ENCODE data around the gene UBR3. TPM values are rescaled to one million over a fixed set of nuclear protein-coding genes. Genes with fewer than 3 reads are reported as not detected.
"Not testable (repeated sequence)": the region's sequence is repeated elsewhere in the genome, so short reads cannot be mapped to it uniquely, and the experiment has no call there.

The UBR3 gene
- total and polyA plus RNA-seq, 8 donors: 4.8 to 151 (median 37.3) TPM

DNA sequence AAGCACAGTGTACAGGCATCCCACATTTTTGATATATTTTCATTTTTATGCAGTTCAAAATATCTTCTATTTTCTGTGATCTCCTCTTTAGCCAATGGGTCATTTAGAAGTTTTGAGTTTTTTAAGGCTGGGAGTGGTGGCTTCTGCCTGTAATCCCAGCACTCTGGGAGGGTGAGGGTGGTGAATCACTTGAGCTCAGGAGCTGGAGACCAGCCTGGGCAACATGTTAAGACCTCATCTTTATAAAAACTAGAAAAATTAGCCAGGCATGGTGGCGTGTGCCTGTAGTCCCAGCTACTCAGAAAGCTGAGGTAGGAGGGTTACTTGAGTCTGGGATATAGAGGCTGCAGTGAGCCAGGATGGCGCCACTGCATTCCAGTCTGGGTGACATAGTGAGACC, 17.8 kb downstream of the UBR3 start:
- H3K27me3 ChIP-seq: no peaks in the 10 kb centered on the region
- H3K36me3 ChIP-seq: peaks cover 0 to 18% (median 12%) of the 10 kb centered on the region in 4 donors
- no peak for DNase-seq
- peaks cover 0 to 4% (median 0%) of the 10 kb centered on the region in 4 donors for H3K9me3 ChIP-seq
- no peak for TF ChIP-seq POLR2A (IDR thresholded peaks at IDR 0.05)
- TF ChIP-seq POLR2AphosphoS5 (IDR thresholded peaks at IDR 0.05): no peak
- TF ChIP-seq, protein P1, sequence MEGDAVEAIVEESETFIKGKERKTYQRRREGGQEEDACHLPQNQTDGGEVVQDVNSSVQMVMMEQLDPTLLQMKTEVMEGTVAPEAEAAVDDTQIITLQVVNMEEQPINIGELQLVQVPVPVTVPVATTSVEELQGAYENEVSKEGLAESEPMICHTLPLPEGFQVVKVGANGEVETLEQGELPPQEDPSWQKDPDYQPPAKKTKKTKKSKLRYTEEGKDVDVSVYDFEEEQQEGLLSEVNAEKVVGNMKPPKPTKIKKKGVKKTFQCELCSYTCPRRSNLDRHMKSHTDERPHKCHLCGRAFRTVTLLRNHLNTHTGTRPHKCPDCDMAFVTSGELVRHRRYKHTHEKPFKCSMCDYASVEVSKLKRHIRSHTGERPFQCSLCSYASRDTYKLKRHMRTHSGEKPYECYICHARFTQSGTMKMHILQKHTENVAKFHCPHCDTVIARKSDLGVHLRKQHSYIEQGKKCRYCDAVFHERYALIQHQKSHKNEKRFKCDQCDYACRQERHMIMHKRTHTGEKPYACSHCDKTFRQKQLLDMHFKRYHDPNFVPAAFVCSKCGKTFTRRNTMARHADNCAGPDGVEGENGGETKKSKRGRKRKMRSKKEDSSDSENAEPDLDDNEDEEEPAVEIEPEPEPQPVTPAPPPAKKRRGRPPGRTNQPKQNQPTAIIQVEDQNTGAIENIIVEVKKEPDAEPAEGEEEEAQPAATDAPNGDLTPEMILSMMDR (IDR thresholded peaks at IDR 0.05): no peak
- TF ChIP-seq EP300 (IDR thresholded peaks at IDR 0.05): no peak
- no peak overlapping the region for H3K27ac ChIP-seq
- WGBS, 5 donors: 93 to 98% (median 96%) methylated on average over 2 of the region's 2 CpGs
- H3K4me3 ChIP-seq: no peak overlapping the region
- H3K4me1 ChIP-seq: peaks cover 0 to 55% (median 28%) of the 10 kb centered on the region in 4 donors
- intact Hi-C loops (cut with DNase I; ENCODE audit: low total_unique reads): no loop called here

DNA sequence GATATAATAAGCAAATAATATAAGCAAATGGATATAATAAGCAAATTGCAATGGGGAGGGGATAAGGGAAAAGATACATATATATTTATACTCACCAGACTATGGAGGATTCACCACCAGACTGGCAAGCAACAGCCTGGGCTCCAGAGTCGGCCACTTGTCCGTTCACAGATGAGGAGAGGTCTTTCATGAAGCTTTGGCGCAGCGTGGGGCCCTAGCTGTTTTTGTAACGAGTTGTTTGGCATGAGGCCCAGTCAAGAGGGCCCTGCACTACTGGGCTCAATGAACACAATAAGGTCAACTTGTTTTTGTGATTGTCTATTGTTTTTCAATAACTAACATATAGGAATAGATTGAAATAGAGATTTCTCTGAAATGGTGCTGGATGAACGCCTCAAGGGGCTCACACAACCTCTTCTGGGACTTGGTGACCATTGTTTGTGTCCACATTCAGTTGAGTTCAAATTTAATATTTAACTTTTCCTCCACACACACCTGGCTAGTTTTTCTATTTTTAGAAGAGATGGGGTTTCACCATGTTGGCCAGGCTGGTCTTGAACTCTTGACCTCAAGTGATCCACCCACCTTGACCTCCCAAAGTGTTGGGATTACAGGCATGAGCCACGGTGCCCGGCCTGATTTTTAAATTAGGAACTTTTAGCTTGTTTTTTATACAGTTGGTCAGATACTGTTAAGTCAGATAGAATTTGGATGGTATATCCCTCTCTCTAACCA, 21.9 kb downstream of the UBR3 start:
- DNase-seq; intact Hi-C loops (cut with DNase I; ENCODE audit: low total_unique reads): not testable (repeated sequence)
- 74 to 82% (median 78%) methylated on average over 8 of the region's 8 CpGs for WGBS, 5 donors

DNA sequence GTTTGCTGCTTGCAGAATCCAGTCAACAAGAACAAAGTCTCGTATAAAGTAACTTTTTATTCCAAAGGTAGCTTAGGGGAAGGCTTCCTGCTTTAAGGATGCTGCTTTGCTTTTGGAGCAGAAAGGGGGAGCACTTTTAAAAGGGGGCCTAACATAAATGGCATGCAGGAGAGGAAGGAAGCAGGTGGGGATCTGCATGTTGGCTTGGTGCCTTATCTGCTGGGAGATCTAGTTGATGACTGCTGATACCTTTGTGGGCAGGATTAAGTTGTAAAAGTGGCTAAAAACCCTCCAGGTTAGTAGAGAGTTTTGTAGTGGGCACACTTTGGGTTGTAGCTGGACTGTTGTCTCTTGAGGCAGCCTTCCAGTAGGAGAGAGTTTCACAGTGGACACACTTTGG, 22.5 kb downstream of the UBR3 start:
- WGBS, 5 donors: 90 to 100% (median 97%) methylated on average over 1 of the region's 1 CpG
- Histone ChIP-seq H3K27me3 (no peaks in the 10 kb centered on the region), H3K27ac (no peak overlapping the region), H3K4me1 (peaks cover 0 to 51% (median 25%) of the 10 kb centered on the region in 4 donors), H3K4me3 (no peak overlapping the region), H3K36me3 (peaks cover 0 to 7% (median 0%) of the 10 kb centered on the region in 4 donors), H3K9me3 (peaks cover 0 to 4% (median 0%) of the 10 kb centered on the region in 4 donors)
- intact Hi-C loops (cut with DNase I; ENCODE audit: low total_unique reads): no loop called here
- TF ChIP-seq POLR2A (IDR thresholded peaks at IDR 0.05) (no peak), EP300 (IDR thresholded peaks at IDR 0.05) (no peak), POLR2AphosphoS5 (IDR thresholded peaks at IDR 0.05) (no peak)
- TF ChIP-seq, protein P1 (IDR thresholded peaks at IDR 0.05): no peak
- DNase-seq: no peak

More for the DNA sequence above, 21.9 kb downstream of the UBR3 start:
- not testable (repeated sequence) for H3K9me3 ChIP-seq, H3K27me3 ChIP-seq, H3K36me3 ChIP-seq, H3K27ac ChIP-seq, H3K4me3 ChIP-seq
- peaks cover 0 to 51% (median 25%) of the 10 kb centered on the region in 4 donors for H3K4me1 ChIP-seq

DNA sequence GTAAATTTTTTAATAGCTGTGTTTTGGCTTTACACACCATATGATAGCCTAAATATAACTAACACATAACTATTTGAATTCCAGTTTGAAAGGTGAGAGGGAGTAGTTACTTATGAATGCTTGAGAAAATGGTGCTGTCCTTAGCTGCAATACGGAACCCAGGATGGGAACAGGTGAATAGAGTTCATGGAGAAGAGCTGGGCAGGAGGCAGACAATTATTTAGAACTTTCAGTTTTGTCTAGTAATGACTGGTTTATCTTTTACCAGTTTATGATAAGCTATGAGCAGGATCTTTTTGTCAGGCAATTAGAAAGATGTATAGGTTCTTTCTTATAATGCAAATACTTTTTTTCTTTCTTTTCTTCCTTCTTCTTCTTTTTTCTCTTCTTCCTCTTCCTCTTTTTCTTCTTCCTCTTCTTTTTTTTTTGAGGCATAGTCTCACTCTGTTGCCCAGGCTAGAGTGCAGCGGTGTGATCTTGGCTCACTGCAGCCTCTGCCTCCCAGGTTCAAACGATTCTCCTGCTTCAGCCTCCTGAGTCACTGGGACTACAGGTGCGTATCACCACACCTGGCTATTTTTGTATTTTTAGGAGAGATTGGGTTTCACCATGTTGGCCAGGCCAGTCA, 25.9 kb downstream of the UBR3 start:
- intact Hi-C loops (cut with DNase I; ENCODE audit: low total_unique reads): no loop called here
- Histone ChIP-seq H3K27me3 (no peaks in the 10 kb centered on the region), H3K4me1 (peaks cover 0 to 30% (median 14%) of the 10 kb centered on the region in 4 donors), H3K36me3 (peaks cover 0 to 11% (median 0%) of the 10 kb centered on the region in 4 donors), H3K27ac (no peak overlapping the region), H3K9me3 (peaks cover 0 to 5% (median 2%) of the 10 kb centered on the region in 4 donors), H3K4me3 (no peak overlapping the region)
- no peak for TF ChIP-seq POLR2A (IDR thresholded peaks at IDR 0.05)
- TF ChIP-seq, protein P1 (IDR thresholded peaks at IDR 0.05): no peak
- WGBS, 5 donors: 85 to 97% (median 96%) methylated on average over 4 of the region's 4 CpGs
- DNase-seq: no peak

DNA sequence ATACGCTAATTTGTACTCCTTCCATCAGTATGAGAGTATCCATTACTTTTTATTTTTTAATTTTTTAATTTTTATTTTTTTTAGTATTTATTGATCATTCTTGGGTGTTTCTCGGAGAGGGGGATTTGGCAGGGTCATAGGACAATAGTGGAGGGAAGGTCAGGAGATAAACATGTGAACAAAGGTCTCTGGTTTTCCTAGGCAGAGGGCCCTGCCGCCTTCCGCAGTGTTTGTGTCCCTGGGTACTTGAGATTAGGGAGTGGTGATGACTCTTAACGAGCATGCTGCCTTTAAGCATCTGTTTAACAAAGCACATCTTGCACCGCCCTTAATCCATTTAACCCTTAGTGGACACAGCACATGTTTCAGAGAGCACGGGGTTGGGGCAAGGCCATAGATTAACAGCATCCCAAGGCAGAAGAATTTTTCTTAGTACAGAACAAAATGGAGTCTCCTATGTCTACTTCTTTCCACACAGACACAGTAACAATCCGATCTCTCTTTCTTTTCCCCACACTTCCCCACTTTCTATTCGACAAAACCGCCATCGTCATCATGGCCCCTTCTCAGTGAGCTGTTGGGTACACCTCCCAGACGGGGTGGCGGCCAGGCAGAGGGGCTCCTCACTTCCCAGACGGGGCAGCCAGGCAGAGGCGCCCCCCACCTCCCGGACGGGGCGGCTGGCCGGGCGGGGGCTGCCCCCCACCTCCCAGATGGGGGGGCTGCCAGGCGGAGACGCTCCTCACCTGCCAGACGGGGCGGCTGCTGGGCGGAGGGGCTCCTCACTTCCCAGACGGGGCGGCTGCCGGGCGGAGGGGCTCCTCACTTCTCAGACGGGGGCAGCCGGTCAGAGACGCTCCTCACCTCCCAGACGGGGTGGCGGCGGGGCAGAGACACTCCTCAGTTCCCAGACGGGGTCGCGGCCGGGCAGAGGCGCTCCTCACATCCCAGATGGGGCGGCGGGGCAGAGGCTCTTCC, 28.3 kb downstream of the UBR3 start:
- H3K9me3 ChIP-seq; H3K27ac ChIP-seq; H3K36me3 ChIP-seq; H3K27me3 ChIP-seq; intact Hi-C loops (cut with DNase I; ENCODE audit: low total_unique reads); H3K4me3 ChIP-seq; DNase-seq: not testable (repeated sequence)
- H3K4me1 ChIP-seq: peaks cover 0 to 16% (median 5%) of the 10 kb centered on the region in 4 donors
- 92 to 98% (median 97%) methylated on average over 25 to 39 of the region's 42 CpGs for WGBS, 5 donors
